ENCODE data around the gene RBFOX2. TPM values are rescaled to one million over a fixed set of nuclear protein-coding genes. Genes with fewer than 3 reads are reported as not detected.

RBFOX2 gene
- total and polyA plus RNA-seq, 4 donors = 14.2 to 53.6 (median 25.6) TPM

GRCh38 chr22:35955546-35955945 is 73.1 kb downstream of the RBFOX2 start:
- no peak for TF ChIP-seq HNF4G (IDR thresholded peaks at IDR 0.05)
- TF ChIP-seq ATF3 (IDR thresholded peaks at IDR 0.05) = no peak
- no peak for TF ChIP-seq EGR1 (IDR thresholded peaks at IDR 0.05; ENCODE audit: low read depth in 2 of 2)
- no peak for TF ChIP-seq GABPA (IDR thresholded peaks at IDR 0.05 in 1 of 2, conservative IDR thresholded peaks at IDR 0.05 in 1 of 2)
- no peak for TF ChIP-seq REST (IDR thresholded peaks at IDR 0.05)
- 98% methylated on average over 7 of the region's 7 CpGs for WGBS

GRCh38 chr22:35952576-35952975 is 76.0 kb downstream of the RBFOX2 start:
- TF ChIP-seq FOXA1 (IDR thresholded peaks at IDR 0.05) (no peak), JUND (IDR thresholded peaks at IDR 0.05) (no peak), YY1 (IDR thresholded peaks at IDR 0.05) (no peak), RAD21 (IDR thresholded peaks at IDR 0.05) (no peak), CTCF (IDR thresholded peaks at IDR 0.05; ENCODE audit: low read depth, low read length, missing input control) (no peak), REST (IDR thresholded peaks at IDR 0.05) (no peak), FOXA2 (IDR thresholded peaks at IDR 0.05) (no peak), ATF3 (IDR thresholded peaks at IDR 0.05) (no peak)
- no peak overlapping the region for H3K27ac ChIP-seq (ENCODE audit: low read depth in 1 of 2, low read length in 2 of 2)
- H3K36me3 ChIP-seq (ENCODE audit: control insufficient read depth in 4 of 4, insufficient read depth in 3 of 4, low read depth in 1 of 4, low read length in 3 of 4) = no peaks in the 10 kb centered on the region
- peaks cover 0 to 11% (median 10%) of the 10 kb centered on the region in 4 donors for H3K4me1 ChIP-seq (ENCODE audit: control insufficient read depth in 4 of 4, insufficient read depth in 4 of 4, low read length in 3 of 4)
- no peaks in the 10 kb centered on the region for H3K9me3 ChIP-seq (ENCODE audit: control insufficient read depth in 4 of 4, low read length in 3 of 4)
- no peak for DNase-seq (ENCODE audit: low spot score)
- H3K27me3 ChIP-seq (ENCODE audit: control insufficient read depth in 4 of 4, insufficient read depth in 4 of 4, low read length in 3 of 4) = no peaks in the 10 kb centered on the region
- H3K9ac ChIP-seq (ENCODE audit: low read depth in 1 of 2, low read length in 2 of 2) = no peak overlapping the region
- H3K4me3 ChIP-seq (ENCODE audit: low read depth in 1 of 3, low read length in 3 of 3) = no peak overlapping the region

More at GRCh38 chr22:35955546-35955945, 73.1 kb downstream of the RBFOX2 start:
- DNase-seq (ENCODE audit: low spot score) = no peak
- H3K4me3 ChIP-seq (ENCODE audit: low read depth in 1 of 3, low read length in 3 of 3) = no peak overlapping the region
- no peak overlapping the region for H3K9ac ChIP-seq (ENCODE audit: low read depth in 1 of 2, low read length in 2 of 2)
- no peaks in the 10 kb centered on the region for H3K27me3 ChIP-seq (ENCODE audit: control insufficient read depth in 4 of 4, insufficient read depth in 4 of 4, low read length in 3 of 4)
- H3K4me1 ChIP-seq (ENCODE audit: control insufficient read depth in 4 of 4, insufficient read depth in 4 of 4, low read length in 3 of 4) = peaks cover 0 to 5% (median 1%) of the 10 kb centered on the region in 4 donors
- no peak overlapping the region for H3K27ac ChIP-seq (ENCODE audit: low read depth in 1 of 2, low read length in 2 of 2)
- H3K9me3 ChIP-seq (ENCODE audit: control insufficient read depth in 4 of 4, low read length in 3 of 4) = no peaks in the 10 kb centered on the region
- H3K36me3 ChIP-seq (ENCODE audit: control insufficient read depth in 4 of 4, insufficient read depth in 3 of 4, low read depth in 1 of 4, low read length in 3 of 4) = no peaks in the 10 kb centered on the region
